ENCODE results near the gene WASL.
"Not testable (repeated sequence)": the region's sequence is repeated elsewhere in the genome, so short reads cannot be mapped to it uniquely, and the experiment has no call there.

The WASL gene

GRCh38 chr7:123748734-123749536 lies at the start of gene WASL:
Gene WASL, minus strand, starts transcription at chr7:123749003. Its CDS starts 269 bp downstream, at chr7:123748734.
- DNase-seq: peak; percentile 92

- DNase-seq: peak; percentile 8
Measured at GRCh38 chr7:123797673-123798531, 49.1 kb upstream of the WASL start.

GRCh38 chr7:123796568-123796967 lies 47.8 kb upstream of the WASL start:
- DNase-seq: no peak

GRCh38 chr7:123795917-123796316 lies 47.1 kb upstream of the WASL start:
- DNase-seq: no peak

- DNase-seq: not testable (repeated sequence)
Measured at GRCh38 chr7:123795116-123795515, 46.3 kb upstream of the WASL start.

GRCh38 chr7:123792547-123792946 lies 43.7 kb upstream of the WASL start:
- no peak for DNase-seq

- no peak for DNase-seq
Measured at GRCh38 chr7:123791001-123791400, 42.2 kb upstream of the WASL start.

- DNase-seq: no peak
Measured at GRCh38 chr7:123789817-123790216, 41.0 kb upstream of the WASL start.

GRCh38 chr7:123789206-123789784 lies 40.5 kb upstream of the WASL start:
- DNase-seq: no peak

- no peak for DNase-seq
Measured at GRCh38 chr7:123788584-123788983, 39.8 kb upstream of the WASL start.

GRCh38 chr7:123787220-123788007 lies 38.6 kb upstream of the WASL start:
- no peak for DNase-seq

- no peak for DNase-seq
Measured at GRCh38 chr7:123784263-123784662, 35.5 kb upstream of the WASL start.

GRCh38 chr7:123783820-123784219 lies 35.0 kb upstream of the WASL start:
- DNase-seq: no peak

- no peak for DNase-seq
Measured at GRCh38 chr7:123782071-123782798, 33.4 kb upstream of the WASL start.

GRCh38 chr7:123780472-123780871 lies 31.7 kb upstream of the WASL start:
- not testable (repeated sequence) for DNase-seq

GRCh38 chr7:123774496-123774895 lies 25.7 kb upstream of the WASL start:
- no peak for DNase-seq

GRCh38 chr7:123773481-123773880 lies 24.7 kb upstream of the WASL start:
- DNase-seq: no peak

GRCh38 chr7:123772652-123773051 lies 23.8 kb upstream of the WASL start:
- DNase-seq: no peak

- no peak for DNase-seq
Measured at GRCh38 chr7:123771846-123772245, 23.0 kb upstream of the WASL start.

- no peak for DNase-seq
Measured at GRCh38 chr7:123771256-123771655, 22.5 kb upstream of the WASL start.

- no peak for DNase-seq
Measured at GRCh38 chr7:123770378-123770777, 21.6 kb upstream of the WASL start.

GRCh38 chr7:123769371-123769770 lies 20.6 kb upstream of the WASL start:
- no peak for DNase-seq
